GM12873 (cell line): ENCODE data around the gene TMEM231.

Experiments used
- CTCF ChIP-seq: IDR thresholded peaks from 2 replicates; pipeline ENCODE4 v1.5.1; 2012; ENCODE audit warnings: low read depth, mild to moderate bottlenecking, moderate library complexity, low read length, control low read depth; ENCODE audit not compliant: insufficient read depth; ENCODE audit errors: missing control alignments

TMEM231 gene

GRCh38 chr16:75565640-75566039 is 9.6 kb upstream of the TMEM231 start:
- no peak for TF ChIP-seq CTCF

- TF ChIP-seq CTCF, result no peak
Measured at GRCh38 chr16:75559564-75560372, 3.7 kb upstream of the TMEM231 start.

GRCh38 chr16:75558846-75559401 is 2.9 kb upstream of the TMEM231 start:
- TF ChIP-seq CTCF, result no peak

- no peak for TF ChIP-seq CTCF
Measured at GRCh38 chr16:75556431-75556950, 439 bp upstream of the TMEM231 start.

- no peak for TF ChIP-seq CTCF
Measured at GRCh38 chr16:75555213-75555706, 792 bp downstream of the TMEM231 start.

- TF ChIP-seq CTCF, result no peak
Measured at GRCh38 chr16:75552951-75553350, 3.1 kb downstream of the TMEM231 start.

GRCh38 chr16:75550211-75550662 is 5.8 kb downstream of the TMEM231 start:
- peak; percentile 81 for TF ChIP-seq CTCF
